SK-N-SH (cell line): ENCODE data around the gene PSAT1.

ENCODE experiments used
- EP300 ChIP-seq, 2 experiments: IDR thresholded peaks; 2 replicates each; pipeline versions ENCODE4 v1.4.0 to v1.6.1; 2012; ENCODE audit warnings: borderline replicate concordance in 1 of 2, low read depth in 1 of 2, low read length in 1 of 2
- EZH2phosphoT487 ChIP-seq: fragments of 200-600 bp; sonication (generic); IDR thresholded peaks from 2 replicates; pipeline ENCODE4 v1.6.1; 2017; ENCODE audit warnings: low read depth, mixed run types, mild to moderate bottlenecking, antibody characterized with exemption, moderate library complexity, borderline replicate concordance
- GABPA ChIP-seq: IDR thresholded peaks from 2 replicates; pipeline ENCODE4 v1.4.0; 2012; ENCODE audit warnings: low read depth, mild to moderate bottlenecking
- GATA2 ChIP-seq: sonication (generic); formaldehyde crosslinking; IDR thresholded peaks from 2 replicates; pipeline ENCODE4 v1.5.0; 2020; ENCODE audit warnings: mild to moderate bottlenecking, missing genetic modification reagents
- MAX ChIP-seq: IDR thresholded peaks from 2 replicates; pipeline ENCODE4 v1.4.0; 2012; ENCODE audit warnings: low read depth
- POLR2AphosphoS5 ChIP-seq: IDR thresholded peaks from 2 replicates; pipeline ENCODE4 v1.6.1; 2012; ENCODE audit warnings: low read depth, low read length
- RAD21 ChIP-seq: IDR thresholded peaks from 2 replicates; pipeline ENCODE4 v1.6.1; 2012; ENCODE audit warnings: mild to moderate bottlenecking, low read length
- RCOR1 ChIP-seq: fragments of 150-350 bp; IDR thresholded peaks from 2 replicates; pipeline ENCODE4 v1.6.1; 2017; ENCODE audit warnings: antibody characterized with exemption, low read length
- REST ChIP-seq: IDR thresholded peaks from 2 replicates; pipeline ENCODE4 v1.6.1; 2012; ENCODE audit warnings: mild to moderate bottlenecking, low read depth, low read length, moderate library complexity
- RXRA ChIP-seq: IDR thresholded peaks from 2 replicates; pipeline ENCODE4 v1.4.0; 2012; ENCODE audit warnings: low read depth, mild to moderate bottlenecking, borderline replicate concordance
- TEAD4 ChIP-seq: IDR thresholded peaks from 2 replicates; pipeline ENCODE4 v1.4.0; 2012; ENCODE audit warnings: mild to moderate bottlenecking, borderline replicate concordance; ENCODE audit not compliant: insufficient read depth
- USF2 ChIP-seq: fragments of 150-350 bp; IDR thresholded peaks from 2 replicates; pipeline ENCODE4 v1.6.1; 2017; ENCODE audit warnings: antibody characterized with exemption, low read length, low read depth, borderline replicate concordance
- YY1 ChIP-seq: IDR thresholded peaks from 2 replicates; pipeline ENCODE4 v1.4.0; 2012; ENCODE audit warnings: low read depth, mild to moderate bottlenecking
- TF ChIP-seq, protein P1 (sequence below): fragments of 200-600 bp; sonication (generic); IDR thresholded peaks from 2 replicates; pipeline ENCODE4 v1.6.1; 2017; ENCODE audit warnings: antibody characterized with exemption, mild to moderate bottlenecking, moderate library complexity

GRCh38 chr9:78297672-78297961 is 692 bp downstream of the PSAT1 start:
- TF ChIP-seq, protein P1, sequence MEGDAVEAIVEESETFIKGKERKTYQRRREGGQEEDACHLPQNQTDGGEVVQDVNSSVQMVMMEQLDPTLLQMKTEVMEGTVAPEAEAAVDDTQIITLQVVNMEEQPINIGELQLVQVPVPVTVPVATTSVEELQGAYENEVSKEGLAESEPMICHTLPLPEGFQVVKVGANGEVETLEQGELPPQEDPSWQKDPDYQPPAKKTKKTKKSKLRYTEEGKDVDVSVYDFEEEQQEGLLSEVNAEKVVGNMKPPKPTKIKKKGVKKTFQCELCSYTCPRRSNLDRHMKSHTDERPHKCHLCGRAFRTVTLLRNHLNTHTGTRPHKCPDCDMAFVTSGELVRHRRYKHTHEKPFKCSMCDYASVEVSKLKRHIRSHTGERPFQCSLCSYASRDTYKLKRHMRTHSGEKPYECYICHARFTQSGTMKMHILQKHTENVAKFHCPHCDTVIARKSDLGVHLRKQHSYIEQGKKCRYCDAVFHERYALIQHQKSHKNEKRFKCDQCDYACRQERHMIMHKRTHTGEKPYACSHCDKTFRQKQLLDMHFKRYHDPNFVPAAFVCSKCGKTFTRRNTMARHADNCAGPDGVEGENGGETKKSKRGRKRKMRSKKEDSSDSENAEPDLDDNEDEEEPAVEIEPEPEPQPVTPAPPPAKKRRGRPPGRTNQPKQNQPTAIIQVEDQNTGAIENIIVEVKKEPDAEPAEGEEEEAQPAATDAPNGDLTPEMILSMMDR, result no peak
- TF ChIP-seq POLR2AphosphoS5 (no peak), USF2 (no peak), RXRA (no peak), TEAD4 (no peak), EP300 (IDR thresholded peaks at IDR 0.05; ENCODE audit: borderline replicate concordance in 1 of 2, low read depth in 1 of 2, low read length in 1 of 2) (no peak), GATA2 (CRISPR knock-in tag) (no peak), YY1 (no peak), RCOR1 (no peak), MAX (no peak), REST (no peak), EZH2phosphoT487 (no peak), RAD21 (no peak), GABPA (no peak)
